Islet of Langerhans (tissue), 1 donor: ENCODE data around the gene IFI27.

ENCODE experiments used
- FAIRE-seq: peaks from one replicate; lab custom pipeline; 2011; peaks lifted over from hg19 to GRCh38; lab: Jason Lieb, UNC

IFI27 gene

GRCh38 chr14:94102768-94103482 lies 7.6 kb upstream of the IFI27 start:
- no peak for FAIRE-seq

- FAIRE-seq, result no peak
Measured at GRCh38 chr14:94103554-94104150, 6.9 kb upstream of the IFI27 start.

- no peak for FAIRE-seq
Measured at GRCh38 chr14:94104731-94105130, 5.8 kb upstream of the IFI27 start.

- FAIRE-seq, result no peak
Measured at GRCh38 chr14:94109915-94110250, 653 bp upstream of the IFI27 start.

GRCh38 chr14:94111276-94112095 lies 950 bp downstream of the IFI27 start:
- FAIRE-seq, result no peak

- FAIRE-seq, result no peak
Measured at GRCh38 chr14:94112513-94113063, 2.1 kb downstream of the IFI27 start.

GRCh38 chr14:94113073-94113472 lies 2.5 kb downstream of the IFI27 start:
- FAIRE-seq, result no peak

- FAIRE-seq, result no peak
Measured at GRCh38 chr14:94113490-94113889, 3.0 kb downstream of the IFI27 start.

- FAIRE-seq, result no peak
Measured at GRCh38 chr14:94113908-94114588, 3.5 kb downstream of the IFI27 start.

GRCh38 chr14:94114589-94115057 lies 4.1 kb downstream of the IFI27 start:
- no peak for FAIRE-seq

- no peak for FAIRE-seq
Measured at GRCh38 chr14:94115058-94115591, 4.6 kb downstream of the IFI27 start.

- FAIRE-seq, result no peak
Measured at GRCh38 chr14:94115631-94116030, 5.1 kb downstream of the IFI27 start.

GRCh38 chr14:94116701-94117100 lies 6.2 kb downstream of the IFI27 start:
- FAIRE-seq, result no peak

- FAIRE-seq, result no peak
Measured at GRCh38 chr14:94117856-94118255, 7.3 kb downstream of the IFI27 start.

GRCh38 chr14:94119071-94119470 lies 8.5 kb downstream of the IFI27 start:
- no peak for FAIRE-seq

GRCh38 chr14:94120667-94121340 lies 10.3 kb downstream of the IFI27 start:
- FAIRE-seq, result no peak

- FAIRE-seq, result no peak
Measured at GRCh38 chr14:94121485-94121884, 10.9 kb downstream of the IFI27 start.

GRCh38 chr14:94122438-94122837 lies 11.9 kb downstream of the IFI27 start:
- no peak for FAIRE-seq

- FAIRE-seq, result no peak
Measured at GRCh38 chr14:94123296-94123695, 12.8 kb downstream of the IFI27 start.

- no peak for FAIRE-seq
Measured at GRCh38 chr14:94123868-94124267, 13.3 kb downstream of the IFI27 start.

GRCh38 chr14:94124582-94125377 lies 14.2 kb downstream of the IFI27 start:
- no peak for FAIRE-seq
